GM12878 (cell line): ENCODE measurements around the gene CACTIN. TPM values are rescaled to one million over a fixed set of nuclear protein-coding genes. Genes with fewer than 3 reads are reported as not detected.

Experiments
- ATAC-seq: fragments of 200-7000 bp; cut with Tn5 transposase; 3 replicates; pipeline ENCODE4 v1.9.1; 2020; ENCODE audit warnings: mild to moderate bottlenecking, moderate library complexity
- BruUV-seq: library from RNA; stranded (reverse); fragments of 400-500 nt; replicated peaks from 2 replicates; lab custom pipeline; 2021; lab: Mats Ljungman, UMichigan
- CTCF ChIA-PET: fragments of 300-600 bp; sonication (Branson Sonifier 250); formaldehyde crosslinking; extraction: SDS; loops from one replicate; lab custom pipeline; 2021; ENCODE audit warnings: inconsistent platforms; lab: Yijun Ruan, JAX
- POLR2A ChIA-PET: fragments of 350-600 bp; formaldehyde crosslinking; extraction: SDS; loops from one replicate; lab custom pipeline; 2021; ENCODE audit warnings: inconsistent platforms; lab: Charles Lee
- RAD21 ChIA-PET: fragments of 300-600 bp; sonication (Branson Sonifier 250); formaldehyde crosslinking; loops from one replicate; lab custom pipeline; 2023; ENCODE audit warnings: antibody characterized with exemption; ENCODE audit not compliant: unreplicated experiment; lab: Charles Lee
- SMC1A ChIA-PET: fragments of 300-600 bp; sonication (Branson Sonifier 250); formaldehyde crosslinking; loops from one replicate; lab custom pipeline; 2023; ENCODE audit not compliant: unreplicated experiment, uncharacterized antibody; lab: Charles Lee
- DNase-seq: peaks from one replicate; pipeline ENCODE4 v3.0.0-alpha.2; 2011; ENCODE audit warnings: low read depth, low spot score
- FAIRE-seq: peaks from 3 replicates; lab custom pipeline; 2011; peaks lifted over from hg19 to GRCh38; lab: Jason Lieb, UNC
- H2AFZ ChIP-seq: 2 replicates; pipeline ENCODE4 v1.6.0; 2011; ENCODE audit warnings: low read depth, low read length, control low read depth; ENCODE audit not compliant: control insufficient read depth
- H3K27ac ChIP-seq: 2 replicates; pipeline ENCODE4 v1.5.1; 2011; ENCODE audit warnings: control low read depth; ENCODE audit not compliant: control insufficient read depth, insufficient read depth
- H3K27me3 ChIP-seq, 2 experiments: replicated peaks in 1 of 2; 2 replicates each; pipeline versions ENCODE4 v1.6.0 to v1.6.1; 2011; ENCODE audit warnings: low read length in 1 of 2; ENCODE audit not compliant: control insufficient read depth in 2 of 2, insufficient read depth in 2 of 2
- H3K36me3 ChIP-seq, 2 experiments: 2 replicates each; pipeline ENCODE4 v1.5.1; 2011; ENCODE audit warnings: low read length in 1 of 2; ENCODE audit not compliant: control insufficient read depth in 2 of 2, insufficient read depth in 2 of 2
- H3K4me1 ChIP-seq: 2 replicates; pipeline ENCODE4 v1.6.1; 2011; ENCODE audit warnings: mild to moderate bottlenecking, low read length, moderate library complexity, mixed read lengths; ENCODE audit not compliant: control insufficient read depth, insufficient read depth
- H3K4me2 ChIP-seq: 2 replicates; pipeline ENCODE4 v1.6.0; 2011; ENCODE audit warnings: control low read depth; ENCODE audit not compliant: control insufficient read depth, insufficient read depth
- H3K4me3 ChIP-seq: fragments of 200-600 bp; sonication (generic); 2 replicates; pipeline ENCODE4 v1.5.1; 2016
- H3K79me2 ChIP-seq: 2 replicates; pipeline ENCODE4 v1.6.0; 2011; ENCODE audit warnings: low read length; ENCODE audit not compliant: control insufficient read depth, insufficient read depth
- H3K9ac ChIP-seq: 2 replicates; pipeline ENCODE4 v1.8.0; 2011; ENCODE audit warnings: low read length, control low read depth, mixed read lengths; ENCODE audit not compliant: control insufficient read depth, insufficient read depth
- H3K9me3 ChIP-seq: replicated peaks from 3 replicates; pipeline ENCODE4 v1.5.1; 2011; ENCODE audit warnings: mild to moderate bottlenecking, low read length; ENCODE audit not compliant: control insufficient read depth, insufficient read depth
- H4K20me1 ChIP-seq: 2 replicates; pipeline ENCODE4 v1.6.0; 2011; ENCODE audit not compliant: control insufficient read depth, insufficient read depth
- BACH1 ChIP-seq: fragments of 450-650 bp; IDR thresholded peaks from 2 replicates; pipeline ENCODE4 v1.6.1; 2017; ENCODE audit warnings: mild to moderate bottlenecking, borderline replicate concordance
- MEF2A ChIP-seq: IDR thresholded peaks from 2 replicates; pipeline ENCODE4 v1.6.1; 2011; ENCODE audit warnings: low read depth, mild to moderate bottlenecking, low read length, moderate library complexity; ENCODE audit not compliant: insufficient read depth
- MEF2B ChIP-seq: fragments of 450-650 bp; IDR thresholded peaks from 2 replicates; pipeline ENCODE4 v1.6.1; 2018; ENCODE audit warnings: mild to moderate bottlenecking, moderate library complexity; ENCODE audit not compliant: partially characterized antibody, poor library complexity, severe bottlenecking
- NFYB ChIP-seq: IDR thresholded peaks from 2 replicates; pipeline ENCODE4 v1.6.1; 2011; ENCODE audit warnings: low read depth, mild to moderate bottlenecking, low read length, improper control_type of control experiment, moderate library complexity; ENCODE audit not compliant: insufficient read depth
- POU2F2 ChIP-seq: IDR thresholded peaks from 3 replicates; pipeline ENCODE4 v1.6.1; 2011; ENCODE audit warnings: low read depth, mild to moderate bottlenecking, low read length, borderline replicate concordance
- SMAD5 ChIP-seq: IDR thresholded peaks from 2 replicates; pipeline ENCODE4 v1.6.1; 2016; ENCODE audit warnings: antibody characterized with exemption, low read depth
- SUZ12 ChIP-seq: fragments of 200-600 bp; sonication (generic); IDR thresholded peaks from one replicate; pipeline ENCODE4 v1.6.1; 2018; ENCODE audit warnings: antibody characterized with exemption, mild to moderate bottlenecking; ENCODE audit not compliant: unreplicated experiment
- ZNF217 ChIP-seq: fragments of 450-650 bp; IDR thresholded peaks from 2 replicates; pipeline ENCODE4 v1.6.1; 2017; ENCODE audit warnings: antibody characterized with exemption, mild to moderate bottlenecking
- WGBS: methylation state at CpG from one replicate; pipeline ENCODE4 v1.1.6; 2016; ENCODE audit warnings: low lambda C conversion rate; ENCODE audit not compliant: insufficient replicate concordance, insufficient coverage; ENCODE audit errors: missing lambda C conversion rate; 5-methylcytosine and 5-hydroxymethylcytosine counted together
- in situ Hi-C: fragments of 300-500 bp; cut with MboI; formaldehyde crosslinking; loops from 9 replicates; pipeline ENCODE4 v1.14.3; 2018; ENCODE audit warnings: mixed read lengths
- intact Hi-C: fragments of 100-400 bp; cut with micrococcal nuclease; formaldehyde crosslinking; loops from one replicate; pipeline ENCODE4 v1.14.2; 2022; ENCODE audit not compliant: unreplicated experiment
- polyA plus RNA-seq, 11 experiments: library from polyadenylated mRNA; depleted of rRNA in 4 of 11; unstranded in 6 of 11; stranded (reverse) in 5 of 11; fragments of >200 nt; fragmentation: Nextera tagmentation in 4 of 11; fragmentation: Illumina TruSeq in 1 of 11; extraction: Ambion mirVana in 4 of 11; extraction: Trizol in 1 of 11; gene quantifications; 1 replicate in 1 of 11; 2 replicates in 10 of 11; pipeline versions ENCODE4 v1.2.1 to v1.2.3, GENCODE V29; 2011 to 2016; ENCODE audit warnings: inconsistent platforms in 2 of 11, missing spikeins in 2 of 11, low read depth in 1 of 11
- total RNA-seq, 4 experiments: library from RNA; depleted of rRNA in 3 of 4; stranded (reverse); fragments of >200 nt in 3 of 4; fragmentation: Illumina TruSeq in 1 of 4; extraction: Trizol in 1 of 4; gene quantifications; 2 replicates each; pipeline versions ENCODE4 v1.2.1 to v1.2.3, GENCODE V29; 2013 to 2021
- TF ChIP-seq, protein P1 (sequence below): fragments of 450-650 bp; formaldehyde crosslinking; IDR thresholded peaks from 2 replicates; pipeline ENCODE4 v1.4.0; 2020; ENCODE audit warnings: mild to moderate bottlenecking, moderate library complexity
- TF ChIP-seq, protein P2 (sequence below): fragments of 450-650 bp; IDR thresholded peaks from 2 replicates; pipeline ENCODE4 v1.6.1; 2016; ENCODE audit warnings: mild to moderate bottlenecking
- TF ChIP-seq, protein P3 (sequence below): fragments of 450-650 bp; IDR thresholded peaks from 2 replicates; pipeline ENCODE4 v1.6.1; 2018; ENCODE audit warnings: mild to moderate bottlenecking, low read depth, moderate library complexity; ENCODE audit not compliant: partially characterized antibody

The CACTIN gene
- total and polyA plus RNA-seq, 10 of the 15 experiments (the other 5 are each of a cell fraction or from before 2014, with no cell fraction given) = 0.40 to 31.4 (median 12.5) TPM

DNA sequence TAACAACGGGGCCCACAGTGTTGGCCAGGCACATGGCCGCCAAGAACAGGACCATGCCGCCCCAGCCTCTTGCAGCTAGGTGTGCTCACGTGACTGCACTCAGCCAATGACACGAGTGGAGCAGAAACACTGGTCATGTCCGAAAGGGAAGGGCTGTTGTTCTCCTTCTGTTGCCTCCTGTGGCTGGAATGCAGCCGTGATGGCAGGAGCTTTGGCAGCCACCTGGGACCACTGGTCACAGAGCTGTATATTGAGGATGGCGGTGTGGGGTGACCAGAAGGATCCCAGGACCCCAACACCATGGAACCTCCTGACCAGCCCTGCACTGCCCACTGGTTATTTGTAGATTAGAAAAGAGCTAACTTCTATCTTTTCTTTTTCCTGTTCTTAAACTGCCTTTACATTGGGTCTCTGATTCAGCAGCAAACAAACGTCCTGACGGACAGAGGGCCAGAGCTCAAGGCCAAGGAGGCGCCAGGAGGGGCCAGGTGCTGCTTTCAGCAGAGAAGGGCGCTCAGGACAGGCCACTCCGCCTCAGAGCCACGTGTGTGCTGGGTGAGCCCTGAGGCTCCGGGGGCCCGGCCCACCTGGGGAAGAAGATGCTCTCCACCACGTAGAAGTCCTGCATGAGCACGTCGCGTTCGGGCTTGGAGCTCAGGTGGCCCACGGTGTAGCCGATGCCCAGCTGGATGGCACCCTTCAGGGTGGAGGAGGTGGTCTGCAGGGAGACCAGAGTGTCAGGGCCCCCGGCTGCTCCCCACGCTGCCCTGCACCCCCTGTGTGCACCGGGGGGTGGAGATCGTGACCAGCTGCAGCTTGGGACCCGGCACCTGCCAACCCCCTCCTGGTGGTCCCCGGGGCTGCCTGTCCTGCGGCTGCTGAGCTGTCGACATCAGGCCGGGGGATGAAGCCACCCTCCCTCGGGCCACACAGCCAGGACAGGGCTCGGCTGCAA is 35.0 kb upstream of the CACTIN start (continued):
- TF ChIP-seq, protein P1, sequence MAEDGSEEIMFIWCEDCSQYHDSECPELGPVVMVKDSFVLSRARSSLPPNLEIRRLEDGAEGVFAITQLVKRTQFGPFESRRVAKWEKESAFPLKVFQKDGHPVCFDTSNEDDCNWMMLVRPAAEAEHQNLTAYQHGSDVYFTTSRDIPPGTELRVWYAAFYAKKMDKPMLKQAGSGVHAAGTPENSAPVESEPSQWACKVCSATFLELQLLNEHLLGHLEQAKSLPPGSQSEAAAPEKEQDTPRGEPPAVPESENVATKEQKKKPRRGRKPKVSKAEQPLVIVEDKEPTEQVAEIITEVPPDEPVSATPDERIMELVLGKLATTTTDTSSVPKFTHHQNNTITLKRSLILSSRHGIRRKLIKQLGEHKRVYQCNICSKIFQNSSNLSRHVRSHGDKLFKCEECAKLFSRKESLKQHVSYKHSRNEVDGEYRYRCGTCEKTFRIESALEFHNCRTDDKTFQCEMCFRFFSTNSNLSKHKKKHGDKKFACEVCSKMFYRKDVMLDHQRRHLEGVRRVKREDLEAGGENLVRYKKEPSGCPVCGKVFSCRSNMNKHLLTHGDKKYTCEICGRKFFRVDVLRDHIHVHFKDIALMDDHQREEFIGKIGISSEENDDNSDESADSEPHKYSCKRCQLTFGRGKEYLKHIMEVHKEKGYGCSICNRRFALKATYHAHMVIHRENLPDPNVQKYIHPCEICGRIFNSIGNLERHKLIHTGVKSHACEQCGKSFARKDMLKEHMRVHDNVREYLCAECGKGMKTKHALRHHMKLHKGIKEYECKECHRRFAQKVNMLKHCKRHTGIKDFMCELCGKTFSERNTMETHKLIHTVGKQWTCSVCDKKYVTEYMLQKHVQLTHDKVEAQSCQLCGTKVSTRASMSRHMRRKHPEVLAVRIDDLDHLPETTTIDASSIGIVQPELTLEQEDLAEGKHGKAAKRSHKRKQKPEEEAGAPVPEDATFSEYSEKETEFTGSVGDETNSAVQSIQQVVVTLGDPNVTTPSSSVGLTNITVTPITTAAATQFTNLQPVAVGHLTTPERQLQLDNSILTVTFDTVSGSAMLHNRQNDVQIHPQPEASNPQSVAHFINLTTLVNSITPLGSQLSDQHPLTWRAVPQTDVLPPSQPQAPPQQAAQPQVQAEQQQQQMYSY (CRISPR knock-in tag) = no peak
- TF ChIP-seq SUZ12 = no peak

DNA sequence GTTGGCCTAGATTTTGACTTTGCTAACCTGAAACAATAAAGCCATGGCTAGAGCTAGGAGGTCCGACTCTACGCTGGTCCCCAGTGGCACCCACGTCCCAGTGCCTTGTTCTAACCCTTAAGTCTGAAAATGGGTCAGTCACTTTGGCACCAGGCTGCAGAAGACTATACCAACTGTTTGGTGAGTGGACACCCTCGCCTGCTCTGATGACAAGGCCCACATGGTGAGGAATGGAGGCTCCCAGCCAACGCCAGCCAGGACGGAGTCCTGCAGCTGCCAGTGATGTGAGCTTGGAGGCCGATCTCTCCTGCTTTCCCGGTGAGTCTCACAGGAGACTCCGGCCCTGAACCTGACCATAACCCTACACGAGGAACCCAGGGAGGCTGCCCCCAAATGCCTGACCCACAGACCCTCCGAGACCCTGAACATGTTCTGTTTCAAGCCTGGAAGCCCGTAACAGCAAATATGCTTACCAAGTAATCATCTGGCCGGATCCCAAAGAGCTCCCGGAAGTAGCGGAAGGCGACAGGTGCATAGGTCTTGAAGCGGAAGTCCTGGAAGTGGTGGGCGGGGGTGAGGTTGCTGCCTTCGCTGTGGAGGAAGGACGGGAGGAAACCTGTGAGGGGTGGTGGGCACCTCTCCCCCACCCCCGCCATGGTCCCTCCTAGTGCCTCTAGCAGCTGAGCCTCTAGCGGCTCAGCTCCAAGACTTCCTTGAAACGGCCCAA is 34.1 kb upstream of the CACTIN start:
- FAIRE-seq (no peak), DNase-seq (no peak), ATAC-seq (no peak)
- intact Hi-C loops (no loop called here), in situ Hi-C loops (loop anchor here (5.0 to 10.0 kb wide), 2 partner anchors 42 to 544 kb away; partner anchors contain the start of gene PIP5K1C)
- SMC1A ChIA-PET = no interaction called here
- RAD21 ChIA-PET = no interaction called here
- Histone ChIP-seq H3K4me2 (no peak overlapping the region), H4K20me1 (no peaks in the 10 kb centered on the region), H3K36me3 (peaks cover 3 to 6% of the 10 kb centered on the region in 2 experiments; a peak in 3 of 4 replicates), H2AFZ (no peak overlapping the region), H3K79me2 (no peaks in the 10 kb centered on the region), H3K9me3 (no peaks in the 10 kb centered on the region; the same call in 2 of the 3 replicates), H3K27me3 (no peaks in the 10 kb centered on the region), H3K4me1 (peaks cover 9% of the 10 kb centered on the region), H3K4me3 (no peak overlapping the region), H3K27ac (no peak overlapping the region), H3K9ac (no peak overlapping the region)
- 94% methylated on average over 19 of the region's 23 CpGs for WGBS
- no TSS peak for BruUV-seq
- CTCF ChIA-PET = interaction anchor here (1.3 to 2.6 kb wide), 4 partner anchors 40 to 96 kb away, joined by 3 to 8 read pairs (median 6); partner anchors contain the start of gene PIP5K1C
- POLR2A ChIA-PET = no interaction called here
- TF ChIP-seq POU2F2 (no peak), SMAD5 (no peak), NFYB (no peak), BACH1 (no peak), ZNF217 (no peak), MEF2A (no peak), MEF2B (no peak)
- TF ChIP-seq, protein P2, sequence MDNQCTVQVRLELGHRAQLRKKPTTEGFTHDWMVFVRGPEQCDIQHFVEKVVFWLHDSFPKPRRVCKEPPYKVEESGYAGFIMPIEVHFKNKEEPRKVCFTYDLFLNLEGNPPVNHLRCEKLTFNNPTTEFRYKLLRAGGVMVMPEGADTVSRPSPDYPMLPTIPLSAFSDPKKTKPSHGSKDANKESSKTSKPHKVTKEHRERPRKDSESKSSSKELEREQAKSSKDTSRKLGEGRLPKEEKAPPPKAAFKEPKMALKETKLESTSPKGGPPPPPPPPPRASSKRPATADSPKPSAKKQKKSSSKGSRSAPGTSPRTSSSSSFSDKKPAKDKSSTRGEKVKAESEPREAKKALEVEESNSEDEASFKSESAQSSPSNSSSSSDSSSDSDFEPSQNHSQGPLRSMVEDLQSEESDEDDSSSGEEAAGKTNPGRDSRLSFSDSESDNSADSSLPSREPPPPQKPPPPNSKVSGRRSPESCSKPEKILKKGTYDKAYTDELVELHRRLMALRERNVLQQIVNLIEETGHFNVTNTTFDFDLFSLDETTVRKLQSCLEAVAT = no peak
- TF ChIP-seq, protein P3, sequence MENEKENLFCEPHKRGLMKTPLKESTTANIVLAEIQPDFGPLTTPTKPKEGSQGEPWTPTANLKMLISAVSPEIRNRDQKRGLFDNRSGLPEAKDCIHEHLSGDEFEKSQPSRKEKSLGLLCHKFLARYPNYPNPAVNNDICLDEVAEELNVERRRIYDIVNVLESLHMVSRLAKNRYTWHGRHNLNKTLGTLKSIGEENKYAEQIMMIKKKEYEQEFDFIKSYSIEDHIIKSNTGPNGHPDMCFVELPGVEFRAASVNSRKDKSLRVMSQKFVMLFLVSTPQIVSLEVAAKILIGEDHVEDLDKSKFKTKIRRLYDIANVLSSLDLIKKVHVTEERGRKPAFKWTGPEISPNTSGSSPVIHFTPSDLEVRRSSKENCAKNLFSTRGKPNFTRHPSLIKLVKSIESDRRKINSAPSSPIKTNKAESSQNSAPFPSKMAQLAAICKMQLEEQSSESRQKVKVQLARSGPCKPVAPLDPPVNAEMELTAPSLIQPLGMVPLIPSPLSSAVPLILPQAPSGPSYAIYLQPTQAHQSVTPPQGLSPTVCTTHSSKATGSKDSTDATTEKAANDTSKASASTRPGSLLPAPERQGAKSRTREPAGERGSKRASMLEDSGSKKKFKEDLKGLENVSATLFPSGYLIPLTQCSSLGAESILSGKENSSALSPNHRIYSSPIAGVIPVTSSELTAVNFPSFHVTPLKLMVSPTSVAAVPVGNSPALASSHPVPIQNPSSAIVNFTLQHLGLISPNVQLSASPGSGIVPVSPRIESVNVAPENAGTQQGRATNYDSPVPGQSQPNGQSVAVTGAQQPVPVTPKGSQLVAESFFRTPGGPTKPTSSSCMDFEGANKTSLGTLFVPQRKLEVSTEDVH = no peak
